GM18873 (cell line): ENCODE results near the gene C2orf76.
A peak's percentile ranks its signal among the peaks of the same experiment; 100 is the strongest.
"Not testable (repeated sequence)": the region's sequence is repeated elsewhere in the genome, so short reads cannot be mapped to it uniquely, and the experiment has no call there.

Experiments used
- ATAC-seq: cut with Tn5 transposase; IDR thresholded peaks from one replicate; pipeline ENCODE4 v1.9.1; 2021; ENCODE audit warnings: mild to moderate bottlenecking, moderate library complexity, moderate number of reproducible peaks; ENCODE audit not compliant: unreplicated experiment, low FRiP score

Gene C2orf76

GRCh38 chr2:119377993-119378345 lies 11.3 kb upstream of the C2orf76 start:
- no peak for ATAC-seq

GRCh38 chr2:119377294-119377992 lies 10.8 kb upstream of the C2orf76 start:
- no peak for ATAC-seq

GRCh38 chr2:119376810-119377209 lies 10.2 kb upstream of the C2orf76 start:
- no peak for ATAC-seq

GRCh38 chr2:119376406-119376805 lies 9.8 kb upstream of the C2orf76 start:
- not testable (repeated sequence) for ATAC-seq

GRCh38 chr2:119373907-119374745 lies 7.5 kb upstream of the C2orf76 start:
- not testable (repeated sequence) for ATAC-seq

GRCh38 chr2:119372778-119373568 lies 6.3 kb upstream of the C2orf76 start:
- ATAC-seq: no peak

- ATAC-seq: no peak
Measured at GRCh38 chr2:119371111-119371510, 4.5 kb upstream of the C2orf76 start.

- no peak for ATAC-seq
Measured at GRCh38 chr2:119369845-119370244, 3.2 kb upstream of the C2orf76 start.

- peak; percentile 23 for ATAC-seq
Measured at GRCh38 chr2:119367472-119368099, 952 bp upstream of the C2orf76 start.

GRCh38 chr2:119366161-119366648 lies 429 bp downstream of the C2orf76 start:
- peak; percentile 1 for ATAC-seq

- no peak for ATAC-seq
Measured at GRCh38 chr2:119365436-119365835, 1.2 kb downstream of the C2orf76 start.

GRCh38 chr2:119364798-119365197 lies 1.8 kb downstream of the C2orf76 start:
- no peak for ATAC-seq

- ATAC-seq: no peak
Measured at GRCh38 chr2:119360423-119360966, 6.1 kb downstream of the C2orf76 start.

- ATAC-seq: no peak
Measured at GRCh38 chr2:119359774-119360173, 6.9 kb downstream of the C2orf76 start.

GRCh38 chr2:119354860-119355259 lies 11.8 kb downstream of the C2orf76 start:
- ATAC-seq: no peak

- ATAC-seq: peak; percentile 95
Measured at GRCh38 chr2:119352357-119352756, 14.3 kb downstream of the C2orf76 start.

GRCh38 chr2:119350311-119350998 lies 16.2 kb downstream of the C2orf76 start:
- no peak for ATAC-seq

- no peak for ATAC-seq
Measured at GRCh38 chr2:119349289-119349688, 17.3 kb downstream of the C2orf76 start.

GRCh38 chr2:119341684-119342083 lies 24.9 kb downstream of the C2orf76 start:
- no peak for ATAC-seq

- peak; percentile 14 for ATAC-seq
Measured at GRCh38 chr2:119339562-119339923, 27.1 kb downstream of the C2orf76 start.
